Activated CD8-positive, alpha-beta T cell treated with anti-CD3 and anti-CD28 coated beads for 36 hours (primary cell): ENCODE results near the gene SIX1. TPM values are rescaled to one million over a fixed set of nuclear protein-coding genes. Genes with fewer than 3 reads are reported as not detected.

Experiments used
- ATAC-seq: fragments of 200-7000 bp; cut with Tn5 transposase; one replicate; pipeline ENCODE4 v1.10.0; 2021; ENCODE audit warnings: mild to moderate bottlenecking, moderate library complexity
- CTCF ChIA-PET: fragments of 350-600 bp; sonication (Branson Sonifier 250); formaldehyde crosslinking; loops from one replicate; lab custom pipeline; 2021; ENCODE audit warnings: antibody characterized with exemption; lab: Charles Lee
- POLR2A ChIA-PET: fragments of 350-600 bp; sonication (Branson Sonifier 250); formaldehyde crosslinking; loops from one replicate; lab custom pipeline; 2021; ENCODE audit warnings: antibody characterized with exemption; lab: Charles Lee
- DNase-seq: peaks from one replicate; pipeline ENCODE4 v3.0.0-alpha.2; 2020
- H3K27ac Mint-ChIP-seq: one replicate; pipeline ENCODE4 v1.8.0; 2021; ENCODE audit warnings: mild to moderate bottlenecking, mixed read lengths
- H3K27me3 Mint-ChIP-seq: one replicate; pipeline ENCODE4 v1.8.0; 2021; ENCODE audit warnings: mixed read lengths
- H3K36me3 Mint-ChIP-seq: one replicate; pipeline ENCODE4 v1.8.0; 2021; ENCODE audit warnings: low read depth, mixed read lengths
- H3K4me1 Mint-ChIP-seq: one replicate; pipeline ENCODE4 v1.8.0; 2021; ENCODE audit warnings: low read depth, mixed read lengths
- H3K4me3 Mint-ChIP-seq: one replicate; pipeline ENCODE4 v1.8.0; 2021; ENCODE audit warnings: mild to moderate bottlenecking, moderate library complexity, mixed read lengths
- H3K9me3 Mint-ChIP-seq: one replicate; pipeline ENCODE4 v1.8.0; 2021; ENCODE audit warnings: mixed read lengths
- CTCF ChIP-seq: fragments of 200-600 bp; IDR thresholded peaks from one replicate; pipeline ENCODE4 v1.8.0; 2022; ENCODE audit warnings: antibody characterized with exemption, mild to moderate bottlenecking
- intact Hi-C: fragments of 100-400 bp; cut with micrococcal nuclease; formaldehyde crosslinking; loops from one replicate; pipeline ENCODE4 v1.10.0; 2022
- total RNA-seq, 2 experiments: library from RNA; stranded (reverse); gene quantifications; one replicate each; pipeline ENCODE4 v1.2.3, GENCODE V29; 2021

Gene SIX1
- total RNA-seq, 2 experiments from 2014 or later = not detected

- H3K4me1 Mint-ChIP-seq = peaks cover 10% of the 10 kb centered on the region
- TF ChIP-seq CTCF = no peak
- no peak overlapping the region for H3K4me3 Mint-ChIP-seq
- H3K36me3 Mint-ChIP-seq = no peaks in the 10 kb centered on the region
- ChIA-PET POLR2A (interaction anchor here (0.8 kb wide), 1 partner anchor 11 kb away, joined by 3 read pairs; no protein-coding TSS in a partner anchor), CTCF (interaction anchor here (1.0 to 1.3 kb wide), 2 partner anchors 11 to 620 kb away, joined by 3 to 4 read pairs; no protein-coding TSS in a partner anchor)
- no peaks in the 10 kb centered on the region for H3K9me3 Mint-ChIP-seq
- intact Hi-C loops = no loop called here
- ATAC-seq = peak; percentile 55
- DNase-seq = no peak
- H3K27me3 Mint-ChIP-seq = peaks cover 37% of the 10 kb centered on the region
- H3K27ac Mint-ChIP-seq = no peak overlapping the region
Observed at GRCh38 chr14:60632777-60633176, 16.5 kb downstream of the SIX1 start.

- ChIA-PET CTCF (interaction anchor here (0.6 to 1.3 kb wide), 5 partner anchors 9 to 621 kb away, joined by 3 to 5 read pairs (median 4); no protein-coding TSS in a partner anchor), POLR2A (interaction anchor here (0.8 kb wide), 1 partner anchor 12 kb away, joined by 3 read pairs; no protein-coding TSS in a partner anchor)
- intact Hi-C loops = no loop called here
- H3K4me1 Mint-ChIP-seq = peaks cover 10% of the 10 kb centered on the region
- H3K9me3 Mint-ChIP-seq = no peaks in the 10 kb centered on the region
- no peaks in the 10 kb centered on the region for H3K36me3 Mint-ChIP-seq
- H3K27me3 Mint-ChIP-seq = peaks cover 36% of the 10 kb centered on the region
- no peak for TF ChIP-seq CTCF
- ATAC-seq (peak; percentile 42), DNase-seq (no peak)
- no peak overlapping the region for H3K4me3 Mint-ChIP-seq
- no peak overlapping the region for H3K27ac Mint-ChIP-seq
Observed at GRCh38 chr14:60632257-60632656, 17.0 kb downstream of the SIX1 start.

- Mint-ChIP-seq H3K9me3 (no peaks in the 10 kb centered on the region), H3K27me3 (peaks cover 32% of the 10 kb centered on the region), H3K4me1 (peaks cover 9% of the 10 kb centered on the region), H3K36me3 (no peaks in the 10 kb centered on the region), H3K4me3 (no peak overlapping the region), H3K27ac (no peak overlapping the region)
- ChIA-PET CTCF (interaction anchor here (0.6 to 1.3 kb wide), 5 partner anchors 8 to 621 kb away, joined by 3 to 5 read pairs (median 4); no protein-coding TSS in a partner anchor), POLR2A (no interaction called here)
- intact Hi-C loops = no loop called here
- DNase-seq = no peak
- no peak for TF ChIP-seq CTCF
- ATAC-seq = no peak
Observed at GRCh38 chr14:60631842-60632241, 17.4 kb downstream of the SIX1 start.

DNA sequence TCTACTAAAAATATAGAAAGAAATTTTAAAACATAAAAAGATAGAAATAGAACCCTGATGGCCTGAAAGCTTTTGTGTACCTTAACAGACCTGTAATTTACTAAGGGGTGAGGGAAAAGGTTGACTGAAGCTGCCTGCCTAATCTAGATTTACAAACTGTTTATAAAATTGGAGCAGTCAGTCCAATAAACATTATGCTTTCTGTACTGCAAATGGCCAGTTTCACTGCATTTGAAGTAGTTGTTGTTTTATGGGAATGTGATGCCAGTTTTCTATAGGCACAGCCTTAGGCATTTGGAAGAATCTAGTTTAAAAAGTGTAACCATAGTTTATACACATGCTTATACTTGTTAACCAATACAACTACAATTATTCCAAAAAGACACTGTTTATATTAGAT, 19.1 kb downstream of the SIX1 start:
- TF ChIP-seq CTCF = no peak
- intact Hi-C loops = no loop called here
- ATAC-seq (no peak), DNase-seq (no peak)
- ChIA-PET CTCF (no interaction called here), POLR2A (no interaction called here)
- Mint-ChIP-seq H3K4me3 (no peak overlapping the region), H3K36me3 (no peaks in the 10 kb centered on the region), H3K4me1 (peaks cover 9% of the 10 kb centered on the region), H3K27me3 (peaks cover 20% of the 10 kb centered on the region), H3K9me3 (no peaks in the 10 kb centered on the region), H3K27ac (no peak overlapping the region)

DNA sequence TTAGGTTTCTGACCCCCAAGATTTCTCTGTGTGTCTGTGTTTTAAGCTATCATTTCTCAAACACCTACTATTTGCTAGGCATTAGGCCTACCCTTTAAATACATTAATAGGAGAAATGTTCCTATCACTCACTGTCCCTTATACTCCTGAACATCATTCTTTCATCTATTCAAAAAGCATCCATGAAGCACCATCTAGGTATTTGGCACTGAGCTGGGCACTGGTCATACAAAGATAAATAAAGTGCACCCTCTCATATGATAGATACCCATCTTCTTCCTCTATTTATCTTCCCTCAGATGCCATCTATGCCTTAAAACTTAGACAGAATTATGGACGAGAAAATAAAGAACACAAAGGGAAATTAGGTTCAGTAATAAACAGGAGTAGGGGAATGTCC, 20.4 kb downstream of the SIX1 start:
- Mint-ChIP-seq H3K9me3 (no peaks in the 10 kb centered on the region), H3K4me1 (peaks cover 9% of the 10 kb centered on the region), H3K27ac (no peak overlapping the region), H3K36me3 (no peaks in the 10 kb centered on the region), H3K27me3 (peaks cover 22% of the 10 kb centered on the region), H3K4me3 (no peak overlapping the region)
- DNase-seq = no peak
- no peak for ATAC-seq
- CTCF ChIA-PET = interaction anchor here (0.7 kb wide), 1 partner anchor 623 kb away, joined by 3 read pairs; no protein-coding TSS in a partner anchor
- intact Hi-C loops = no loop called here
- no peak for TF ChIP-seq CTCF
- POLR2A ChIA-PET = no interaction called here
